OCI-LY3 (cell line): ENCODE results near the gene SEC14L6.
"Not testable (repeated sequence)": the region's sequence is repeated elsewhere in the genome, so short reads cannot be mapped to it uniquely, and the experiment has no call there.

Source experiments
- H2AFZ ChIP-seq: fragments of 200-600, 300-600 bp; shearing (Covaris generic); 2 replicates; pipeline ENCODE4 v1.6.0; 2014; ENCODE audit warnings: antibody characterized with exemption, low read depth, low read length
- H3K27ac ChIP-seq: fragments of 200-600, 300-600 bp; sonication (generic); 2 replicates; pipeline ENCODE4 v1.5.1; 2014; ENCODE audit warnings: mild to moderate bottlenecking, low read length, moderate library complexity, mixed read lengths
- H3K27me3 ChIP-seq: fragments of 200-600, 300-600 bp; sonication (generic); 2 replicates; pipeline ENCODE4 v1.6.1; 2014; ENCODE audit warnings: low read depth, low read length, mixed read lengths
- H3K36me3 ChIP-seq: fragments of 200-600, 300-600 bp; sonication (generic); replicated peaks from 2 replicates; pipeline ENCODE3; 2014; ENCODE audit warnings: low read depth, low read length, mixed read lengths
- H3K4me1 ChIP-seq: fragments of 300-600, 200-600 bp; sonication (generic); 2 replicates; pipeline ENCODE4 v1.6.1; 2014; ENCODE audit warnings: low read length, mixed read lengths
- H3K4me2 ChIP-seq: fragments of 200-600, 300-600 bp; sonication (generic); 2 replicates; pipeline ENCODE4 v1.6.1; 2014; ENCODE audit warnings: low read length, mixed read lengths
- H3K4me3 ChIP-seq: fragments of 300-600, 200-600 bp; sonication (generic); 2 replicates; pipeline ENCODE4 v1.5.1; 2014; ENCODE audit warnings: antibody characterized with exemption, mild to moderate bottlenecking, low read length, moderate library complexity
- H3K79me2 ChIP-seq: fragments of 300-600, 200-600 bp; shearing (Covaris generic); 2 replicates; pipeline ENCODE4 v1.6.1; 2014; ENCODE audit warnings: mild to moderate bottlenecking, low read length, mixed read lengths
- H3K9ac ChIP-seq: fragments of 300-600, 200-600 bp; shearing (Covaris generic); 2 replicates; pipeline ENCODE4 v1.6.0; 2014; ENCODE audit warnings: mild to moderate bottlenecking, low read length, moderate library complexity
- H3K9me3 ChIP-seq: fragments of 200-600, 300-600 bp; shearing (Covaris generic); 2 replicates; pipeline ENCODE4 v1.6.1; 2014; ENCODE audit warnings: low read length, mixed read lengths; ENCODE audit not compliant: insufficient read depth
- H4K20me1 ChIP-seq: fragments of 200-600, 300-600 bp; sonication (generic); 2 replicates; pipeline ENCODE4 v1.6.1; 2016; ENCODE audit warnings: low read length, mixed read lengths; ENCODE audit not compliant: insufficient read depth
- CTCF ChIP-seq: fragments of 200-600, 300-600 bp; sonication (generic); IDR thresholded peaks from 2 replicates; pipeline ENCODE4 v1.5.1; 2014; ENCODE audit warnings: antibody characterized with exemption, low read length, low read depth
- EZH2phosphoT487 ChIP-seq: fragments of 200-600 bp; shearing (Covaris generic); IDR thresholded peaks from 2 replicates; pipeline ENCODE4 v1.6.1; 2018; ENCODE audit warnings: antibody characterized with exemption, mixed run types, low read depth

SEC14L6 gene

DNA sequence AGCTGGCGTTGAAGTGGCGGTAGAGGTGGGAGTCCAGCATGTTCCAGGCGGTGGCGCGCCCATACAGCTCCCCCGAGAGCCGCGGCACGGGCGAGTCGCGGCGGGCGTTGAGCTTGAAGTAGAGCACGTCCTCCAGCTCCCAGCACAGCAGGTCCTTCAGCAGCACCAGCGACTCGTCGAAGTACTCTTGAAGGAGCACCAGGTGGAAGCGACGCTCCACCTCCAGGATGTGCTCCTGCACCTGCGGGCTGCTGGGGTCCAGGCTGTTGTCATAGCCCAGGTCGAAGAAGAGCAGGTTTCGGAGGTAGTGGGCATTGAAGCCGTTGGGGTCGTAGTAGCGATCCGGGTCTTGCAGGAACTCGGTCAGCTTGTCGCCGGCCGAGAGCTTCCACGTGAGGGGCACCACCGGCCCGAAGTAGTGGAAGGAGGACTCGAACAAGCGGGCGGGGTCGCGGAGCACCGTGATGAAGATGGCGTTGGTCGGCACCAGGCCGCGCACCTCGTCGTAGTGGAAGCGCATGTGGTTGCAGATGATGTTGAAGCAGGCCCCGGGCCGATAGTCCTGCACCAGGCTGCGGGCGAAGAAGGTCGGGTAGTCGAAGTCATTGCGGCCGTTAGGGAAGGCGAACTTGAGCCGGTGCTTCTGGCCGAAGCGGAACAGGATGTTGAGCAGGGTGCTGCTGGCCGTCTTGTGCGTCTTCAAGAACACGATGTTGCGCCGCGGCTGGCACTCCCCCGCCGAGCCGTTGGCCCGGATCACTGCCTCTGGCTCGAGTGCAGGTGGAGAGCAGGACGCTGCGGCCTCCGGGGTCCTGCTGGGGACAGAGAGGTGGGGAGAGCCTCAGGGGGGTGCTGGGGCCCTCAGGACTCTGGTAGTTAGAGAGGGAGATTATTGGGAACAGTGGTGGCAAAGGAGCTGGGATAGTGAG is 9.0 kb upstream of the SEC14L6 start:
- Histone ChIP-seq H3K9me3 (no peaks in the 10 kb centered on the region), H3K4me1 (no peaks in the 10 kb centered on the region), H3K27me3 (no peaks in the 10 kb centered on the region), H3K4me3 (no peak overlapping the region), H3K27ac (no peak overlapping the region), H3K79me2 (no peaks in the 10 kb centered on the region), H2AFZ (no peak overlapping the region), H4K20me1 (no peaks in the 10 kb centered on the region), H3K36me3 (no peaks in the 10 kb centered on the region), H3K4me2 (no peak overlapping the region), H3K9ac (no peak overlapping the region)
- TF ChIP-seq EZH2phosphoT487 (no peak), CTCF (no peak)

GRCh38 chr22:30553971-30554370 is 7.4 kb upstream of the SEC14L6 start:
- Histone ChIP-seq H3K27ac (no peak overlapping the region), H3K79me2 (no peaks in the 10 kb centered on the region), H3K27me3 (no peaks in the 10 kb centered on the region), H3K4me1 (no peaks in the 10 kb centered on the region), H3K4me2 (no peak overlapping the region), H3K4me3 (no peak overlapping the region), H3K36me3 (no peaks in the 10 kb centered on the region), H3K9ac (no peak overlapping the region), H4K20me1 (no peaks in the 10 kb centered on the region), H3K9me3 (no peaks in the 10 kb centered on the region), H2AFZ (no peak overlapping the region)
- TF ChIP-seq CTCF (no peak), EZH2phosphoT487 (no peak)

- H3K4me2 ChIP-seq, result no peak overlapping the region
- no peaks in the 10 kb centered on the region for H4K20me1 ChIP-seq
- H3K36me3 ChIP-seq, result no peaks in the 10 kb centered on the region
- no peaks in the 10 kb centered on the region for H3K27me3 ChIP-seq
- TF ChIP-seq CTCF, result no peak
- TF ChIP-seq EZH2phosphoT487, result no peak
- no peaks in the 10 kb centered on the region for H3K4me1 ChIP-seq
- H3K9me3 ChIP-seq, result no peaks in the 10 kb centered on the region
- no peak overlapping the region for H2AFZ ChIP-seq
- no peaks in the 10 kb centered on the region for H3K79me2 ChIP-seq
- H3K27ac ChIP-seq, result no peak overlapping the region
- no peak overlapping the region for H3K9ac ChIP-seq
- H3K4me3 ChIP-seq, result no peak overlapping the region
Observed at GRCh38 chr22:30552719-30553118, 6.2 kb upstream of the SEC14L6 start.

- H3K36me3 ChIP-seq, H3K4me3 ChIP-seq, H3K27me3 ChIP-seq, H3K9ac ChIP-seq, H3K27ac ChIP-seq, H3K9me3 ChIP-seq, H3K4me1 ChIP-seq, H3K79me2 ChIP-seq, H2AFZ ChIP-seq, H3K4me2 ChIP-seq, H4K20me1 ChIP-seq: not testable (repeated sequence)
Observed at GRCh38 chr22:30551813-30552212, 5.3 kb upstream of the SEC14L6 start.
